ENCODE measurements around the gene ASPN.

Gene ASPN

DNA sequence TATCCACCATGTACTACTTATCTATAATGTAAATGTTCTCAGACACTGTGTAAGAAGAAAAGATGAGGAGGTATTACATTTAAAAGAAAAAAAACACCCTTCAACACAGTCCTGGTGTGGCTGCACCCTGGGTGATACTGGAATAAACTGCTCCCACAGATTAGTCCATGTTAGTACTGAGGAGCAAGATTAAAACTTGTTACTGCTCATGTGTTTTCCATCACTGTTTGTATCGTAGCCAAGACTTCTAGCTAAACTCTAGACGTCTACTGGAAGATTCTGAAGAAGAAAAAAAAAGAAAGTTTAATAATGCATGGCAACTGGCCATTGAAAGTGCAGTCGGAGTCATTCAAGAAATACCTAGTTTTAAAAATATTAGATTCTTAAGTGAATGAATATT, at the start of gene ASPN:
TSS of gene ASPN (minus strand) at position 178 of the 400 bp plus-strand sequence.
- DNase-seq, result no peak

DNA sequence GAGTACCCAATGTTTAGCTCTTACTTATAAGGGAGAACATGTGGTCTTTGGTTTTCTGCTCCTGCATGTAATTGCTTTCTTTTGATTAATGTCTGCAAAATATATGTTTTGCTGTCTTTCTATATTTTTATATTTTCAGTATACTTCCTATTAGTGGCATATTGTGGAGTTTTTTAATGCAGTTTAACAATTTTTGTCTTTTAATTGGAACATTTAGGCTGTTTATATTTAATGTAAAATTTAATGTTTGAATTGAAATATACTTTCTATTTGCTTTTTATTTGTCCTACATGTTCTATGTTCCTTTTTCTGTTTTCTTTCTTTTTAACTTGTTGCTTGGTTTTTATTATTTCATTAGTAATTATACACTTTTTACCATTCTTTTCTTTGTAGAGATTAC, 48.6 kb upstream of the ASPN start:
- DNase-seq, result no peak

DNA sequence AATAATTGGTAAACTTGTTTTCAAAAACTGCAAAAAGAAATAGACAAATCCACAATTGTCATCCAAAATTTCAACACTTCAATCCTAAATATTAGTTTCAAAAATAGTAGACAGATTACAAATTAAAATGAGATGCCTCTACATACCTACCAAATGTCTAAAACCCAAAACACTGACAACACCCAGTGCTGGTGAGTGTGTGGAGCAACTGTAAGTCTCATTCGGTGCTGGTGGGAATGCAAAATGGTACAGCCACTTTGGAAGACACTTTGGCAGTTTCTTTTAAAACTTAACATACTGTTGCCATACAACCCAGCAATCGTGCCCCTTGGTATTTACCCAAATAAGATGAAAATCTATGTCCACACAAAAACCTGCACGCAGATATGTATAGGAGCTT, 46.8 kb upstream of the ASPN start:
- no peak for DNase-seq

DNA sequence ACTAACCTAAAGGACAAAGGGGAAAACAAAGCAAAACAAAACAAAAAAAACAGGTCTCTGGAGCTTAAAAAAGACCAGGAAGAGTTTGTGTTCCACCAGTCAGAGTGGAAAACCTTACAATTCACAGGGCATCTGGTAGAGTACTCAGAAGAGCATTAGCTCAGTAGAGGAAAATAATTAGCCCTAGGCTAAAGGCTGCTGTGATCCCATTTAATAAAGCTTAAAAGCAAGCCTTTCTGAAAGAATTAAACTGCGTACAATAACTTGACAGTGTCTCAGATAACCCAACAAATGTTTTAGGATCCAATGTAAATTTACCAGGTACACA, 46.2 kb upstream of the ASPN start:
- DNase-seq, result no peak

DNA sequence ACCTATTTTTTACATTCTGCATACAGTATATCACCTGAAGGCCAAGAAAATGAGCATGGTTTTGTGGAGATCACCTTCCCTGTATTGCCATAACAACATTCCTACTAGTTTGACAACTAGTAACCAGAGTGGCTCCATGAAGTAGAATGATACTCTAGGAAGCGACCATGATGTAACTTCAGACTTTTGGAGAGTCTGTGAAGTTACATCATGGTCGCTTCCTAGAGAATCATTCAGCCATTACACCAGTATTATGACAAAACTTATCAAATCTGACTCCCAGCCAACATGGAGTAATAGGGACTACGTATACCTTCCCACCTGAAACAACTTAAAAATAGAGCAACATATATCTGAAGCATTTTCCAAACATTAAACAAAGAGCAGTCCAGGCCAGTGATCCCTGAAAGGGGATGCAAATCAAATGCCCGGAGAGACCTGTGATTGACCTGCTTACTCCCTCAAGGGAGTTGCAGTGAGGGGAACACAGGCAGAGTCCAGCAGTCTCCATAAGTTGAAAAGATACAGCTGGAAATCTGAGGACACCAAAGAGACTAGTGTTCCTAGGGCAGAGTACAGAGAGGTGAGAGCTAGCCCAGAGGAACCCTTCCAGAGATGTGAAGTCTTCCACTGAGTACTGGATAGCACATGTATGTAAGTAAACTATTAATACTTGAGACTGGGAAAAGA, 45.7 kb upstream of the ASPN start:
- no peak for DNase-seq

DNA sequence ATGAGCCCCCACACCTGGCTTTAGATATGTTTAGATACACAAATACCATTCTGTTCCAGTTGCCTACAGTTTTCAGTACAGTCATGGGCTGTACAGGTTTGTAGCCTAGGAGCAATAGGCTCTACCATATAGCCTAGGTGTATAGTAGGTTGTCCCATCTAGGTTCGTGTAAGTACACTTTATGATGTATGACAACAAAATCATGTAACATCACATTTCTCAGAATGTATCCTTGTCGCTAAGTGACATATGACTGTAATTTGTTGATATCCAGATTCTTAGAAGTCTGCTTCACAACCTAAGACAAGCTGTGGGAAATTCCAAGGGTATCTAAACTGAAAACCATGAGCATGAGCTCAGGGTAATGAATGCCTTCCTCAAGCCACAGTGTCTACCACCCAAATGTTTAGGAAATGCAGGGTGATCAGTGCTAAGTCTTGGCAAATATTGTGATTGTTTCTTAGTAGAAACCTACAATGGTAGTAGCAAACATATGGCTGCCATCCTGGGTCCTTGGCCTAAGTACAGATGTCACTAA, 45.1 kb upstream of the ASPN start:
- no peak for DNase-seq

DNA sequence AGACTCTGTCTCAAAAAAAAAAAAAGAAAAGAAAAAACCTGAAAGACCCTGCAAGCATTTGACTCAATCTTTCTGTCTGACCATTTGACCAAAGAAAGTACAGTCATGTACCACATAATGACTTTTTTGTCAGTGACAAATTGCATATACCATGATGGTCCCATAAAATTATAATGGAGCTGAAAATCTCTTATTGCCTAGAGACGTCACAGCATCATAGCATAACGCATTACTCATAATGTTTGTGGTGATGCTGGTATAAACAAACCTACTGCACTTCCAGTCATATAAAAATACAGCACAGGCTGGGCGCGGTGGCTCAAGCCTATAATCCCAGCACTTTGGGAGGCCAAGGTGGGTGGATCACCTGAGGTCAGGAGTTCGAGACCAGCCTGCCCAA, 43.0 kb upstream of the ASPN start:
- no peak for DNase-seq

DNA sequence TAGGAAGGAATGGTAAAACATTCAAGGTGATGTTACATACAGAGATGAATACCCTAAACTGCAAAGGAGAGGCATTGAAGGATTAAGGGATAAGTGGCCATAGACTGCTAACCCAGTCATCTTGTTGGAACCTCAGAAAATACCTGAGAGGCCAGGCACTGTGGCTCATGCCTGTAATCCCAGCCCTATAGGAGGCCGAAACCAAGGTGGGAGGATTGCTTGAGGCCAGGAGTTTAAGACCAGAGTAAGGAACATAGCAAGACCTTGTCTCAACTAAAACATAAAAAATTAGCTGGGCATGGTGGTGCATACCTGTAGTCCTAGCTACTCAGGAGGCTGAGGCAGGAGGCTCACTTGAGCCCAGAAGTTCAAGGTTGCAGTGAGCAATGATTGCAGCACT, 42.6 kb upstream of the ASPN start:
- DNase-seq, result no peak

DNA sequence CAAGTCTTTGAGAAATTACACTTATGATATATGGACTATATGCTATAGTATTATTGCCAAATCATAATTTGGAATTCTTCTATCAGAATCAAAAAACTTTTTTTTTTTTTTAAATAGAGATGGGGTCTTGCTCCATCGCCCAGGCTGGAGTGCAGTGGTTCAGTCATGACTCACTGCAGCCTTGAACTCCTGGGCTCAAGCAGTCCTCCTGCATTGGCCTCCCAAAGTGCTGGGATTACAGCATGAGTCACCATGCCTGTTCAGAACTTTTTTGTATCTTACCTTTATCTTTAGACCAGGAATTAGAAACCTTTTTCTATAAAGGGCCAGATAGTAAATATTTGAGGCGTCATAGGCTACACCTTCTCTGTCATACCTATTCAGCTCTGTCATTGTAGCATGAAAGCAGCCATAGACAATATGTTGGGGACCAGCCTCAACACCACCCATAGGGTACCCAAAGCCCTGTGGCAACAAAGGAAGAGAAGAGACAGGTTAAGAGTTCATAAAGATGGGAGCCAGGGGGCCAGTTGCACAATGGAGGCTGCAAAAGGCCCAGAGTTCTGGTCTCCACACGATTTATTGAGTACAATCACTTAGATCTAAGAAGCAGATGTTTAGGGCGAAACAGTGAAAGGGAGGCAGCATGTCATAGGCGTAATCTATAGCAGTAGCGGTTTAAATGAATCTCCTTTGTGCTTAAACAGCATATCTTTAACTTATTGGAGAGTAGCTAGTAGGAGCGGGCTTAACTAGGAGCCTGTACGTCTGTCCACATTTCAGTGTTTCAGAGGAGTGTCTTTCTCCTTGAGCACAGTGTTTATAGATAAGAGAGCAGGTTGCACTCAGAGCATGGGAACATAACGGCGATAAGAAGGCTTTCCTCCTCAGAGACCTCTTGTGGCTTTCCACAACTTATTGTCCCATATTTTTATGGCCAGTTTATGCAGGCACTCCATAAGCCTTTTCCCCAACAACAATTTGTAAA, 41.0 kb upstream of the ASPN start:
- no peak for DNase-seq

DNA sequence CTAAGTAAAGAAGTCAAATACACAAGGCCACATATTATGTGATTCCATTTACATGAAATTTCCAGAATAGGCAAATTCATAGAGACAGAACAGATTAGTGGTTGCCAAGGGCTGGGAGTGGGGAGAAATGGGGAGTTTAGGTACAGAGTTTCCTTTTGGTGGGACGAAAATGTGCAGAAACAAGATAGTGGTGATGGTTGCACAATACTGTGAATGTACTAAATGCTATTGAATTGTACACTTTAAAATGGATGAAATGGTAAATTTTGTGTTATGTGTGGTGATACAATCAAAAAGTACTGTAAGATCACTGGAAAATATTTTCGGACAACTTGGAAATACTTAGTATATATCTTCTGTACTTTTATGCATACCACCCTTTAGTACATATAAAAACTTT, 38.5 kb upstream of the ASPN start:
- DNase-seq, result no peak

DNA sequence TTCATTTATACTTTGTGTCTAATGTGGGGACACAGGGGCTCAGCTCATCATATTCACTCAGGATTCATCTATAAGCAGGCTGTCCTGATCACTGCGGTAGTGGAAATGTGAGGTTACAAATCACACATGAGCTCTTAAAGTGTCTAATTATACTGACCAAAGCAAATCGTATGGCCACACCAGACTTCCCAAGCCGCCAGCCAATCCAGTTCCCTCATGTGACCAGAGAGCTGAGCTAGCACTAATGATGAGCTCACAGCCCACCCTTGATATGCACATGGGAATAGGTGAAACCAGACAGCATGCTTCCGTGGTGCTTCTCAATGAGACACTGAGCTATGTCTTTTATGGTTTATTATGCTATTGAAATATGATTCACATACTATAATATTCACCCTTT, 35.9 kb upstream of the ASPN start:
- DNase-seq, result no peak

DNA sequence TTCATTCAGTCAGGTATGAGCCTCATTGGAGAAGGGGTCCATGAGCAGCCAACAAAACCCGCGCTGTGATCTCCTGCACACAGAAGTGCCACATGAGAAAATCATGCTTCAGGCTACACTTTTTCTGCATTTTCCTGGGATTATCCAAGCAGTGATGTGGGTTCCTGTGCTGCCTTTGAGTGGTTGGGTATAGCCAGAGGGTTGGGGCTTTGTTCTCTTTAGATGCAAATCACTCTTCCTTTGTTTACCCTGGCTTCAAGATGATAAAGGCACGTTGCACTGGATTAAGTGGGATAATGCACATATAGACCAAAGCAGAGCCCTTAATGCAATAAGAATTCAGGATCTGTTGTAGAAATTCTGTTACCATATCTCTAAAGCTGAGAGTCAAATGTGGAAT, 34.7 kb upstream of the ASPN start:
- no peak for DNase-seq

DNA sequence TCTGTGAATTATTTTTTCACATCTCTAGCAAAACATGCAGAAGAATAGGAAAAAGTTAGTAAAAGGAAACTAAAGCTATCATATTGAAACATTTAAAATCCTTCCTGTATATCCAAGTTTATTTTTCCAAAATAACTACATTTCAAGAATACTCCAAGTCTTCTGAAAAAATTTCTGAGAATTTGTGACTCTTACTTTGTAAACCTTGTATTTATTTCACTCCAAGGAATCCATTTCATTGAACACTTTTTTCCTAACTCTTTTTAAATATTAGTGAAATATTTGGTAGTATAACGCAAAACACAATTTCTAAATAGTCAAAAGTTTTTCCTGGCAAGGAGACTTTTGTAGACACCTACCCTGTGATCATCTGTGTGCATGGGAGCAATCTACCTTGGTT, 34.2 kb upstream of the ASPN start:
- DNase-seq, result no peak

DNA sequence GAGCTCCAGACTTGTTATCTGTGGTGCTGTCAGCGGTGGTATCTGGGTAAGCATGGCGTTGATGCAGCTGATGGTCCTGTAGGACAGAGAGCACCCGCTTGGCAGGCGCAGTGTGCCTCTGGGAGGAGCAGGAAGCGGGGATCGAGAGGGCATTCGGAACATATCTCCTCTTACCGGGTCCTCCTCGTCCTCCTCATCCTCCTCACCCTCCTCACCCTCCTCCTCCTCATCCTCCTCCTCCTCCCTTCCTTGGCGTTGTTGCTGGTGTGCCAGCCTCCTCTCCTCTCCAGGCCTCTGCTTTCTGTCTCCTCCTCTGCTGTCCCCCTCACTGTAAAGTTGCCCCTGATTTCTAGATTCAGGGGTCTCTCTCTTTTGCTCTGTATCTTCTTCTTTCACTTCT, 32.3 kb upstream of the ASPN start:
- no peak for DNase-seq

DNA sequence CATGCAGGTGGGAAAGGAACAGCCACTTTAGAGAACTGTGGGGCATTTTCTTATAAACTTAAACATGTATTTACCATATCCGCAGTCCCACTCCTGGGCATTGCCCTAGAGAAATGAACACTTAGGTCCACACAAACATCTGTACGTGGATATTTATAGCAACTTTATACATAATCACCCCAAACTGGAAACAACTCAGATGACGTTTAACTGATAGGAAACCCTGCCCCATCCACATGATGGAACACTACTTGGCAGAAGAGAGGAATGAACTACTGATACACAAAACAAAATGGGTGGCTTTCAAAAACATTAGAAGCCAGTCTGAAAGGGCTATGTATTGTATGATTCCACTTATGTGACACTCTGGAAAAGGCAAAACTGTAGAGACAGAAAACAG, 31.0 kb upstream of the ASPN start:
- no peak for DNase-seq

DNA sequence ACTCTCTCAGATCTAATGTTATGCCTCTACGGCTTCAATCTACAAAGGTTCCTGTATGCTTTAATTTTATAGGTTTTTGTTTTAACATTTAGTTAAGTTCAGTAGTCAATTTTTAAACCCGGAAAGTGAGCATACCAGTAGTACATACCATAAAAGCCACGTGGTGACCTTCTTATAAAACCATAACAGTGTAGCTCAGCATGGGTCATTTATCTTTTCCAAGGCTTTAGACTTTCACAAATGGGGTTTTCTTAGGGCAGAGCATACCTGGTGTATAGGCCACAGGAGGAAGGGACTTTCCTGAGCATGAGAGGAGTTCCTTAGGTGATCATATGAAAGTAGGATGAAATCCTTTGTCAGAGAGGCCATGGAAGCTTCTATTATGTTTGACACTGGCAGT, 30.3 kb upstream of the ASPN start:
- DNase-seq, result no peak

DNA sequence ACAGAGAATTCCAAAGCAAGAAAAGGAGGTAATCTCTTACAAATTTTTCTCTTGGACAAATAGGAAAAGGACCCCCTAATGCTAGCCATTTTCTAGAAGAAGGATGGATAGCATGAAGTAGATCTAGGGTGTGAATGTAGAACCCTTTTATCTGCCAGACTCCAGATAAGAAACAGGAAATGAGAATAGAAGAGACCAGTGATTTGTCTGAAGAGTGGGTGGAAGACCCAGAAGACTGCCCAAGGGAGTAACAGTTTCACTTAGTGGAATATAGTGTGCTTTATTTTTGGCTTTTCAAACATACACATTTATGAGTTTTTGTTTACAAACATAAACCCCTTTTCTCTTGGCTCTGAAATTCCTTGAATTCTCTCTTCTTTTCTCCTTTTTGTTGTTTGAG, 28.4 kb upstream of the ASPN start:
- DNase-seq, result no peak

DNA sequence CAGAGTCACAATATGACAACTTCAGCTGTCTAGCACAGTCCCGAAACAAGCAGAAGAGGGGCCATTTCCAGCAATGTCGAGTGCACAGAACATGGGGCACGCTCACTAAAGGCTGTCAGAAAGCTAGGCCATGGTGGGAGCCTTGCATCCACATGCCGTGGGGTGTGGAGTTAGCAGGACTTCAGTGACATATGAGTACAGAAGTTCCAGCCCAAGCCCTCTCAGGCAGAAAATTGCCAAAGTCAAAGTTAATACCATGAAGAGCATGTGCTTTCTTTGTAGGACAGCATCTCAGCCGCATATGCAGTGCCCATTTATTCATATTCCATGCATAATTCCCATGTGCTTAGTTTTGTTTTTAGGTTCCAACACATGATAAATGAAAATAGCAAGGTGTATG, 26.7 kb upstream of the ASPN start:
- no peak for DNase-seq

DNA sequence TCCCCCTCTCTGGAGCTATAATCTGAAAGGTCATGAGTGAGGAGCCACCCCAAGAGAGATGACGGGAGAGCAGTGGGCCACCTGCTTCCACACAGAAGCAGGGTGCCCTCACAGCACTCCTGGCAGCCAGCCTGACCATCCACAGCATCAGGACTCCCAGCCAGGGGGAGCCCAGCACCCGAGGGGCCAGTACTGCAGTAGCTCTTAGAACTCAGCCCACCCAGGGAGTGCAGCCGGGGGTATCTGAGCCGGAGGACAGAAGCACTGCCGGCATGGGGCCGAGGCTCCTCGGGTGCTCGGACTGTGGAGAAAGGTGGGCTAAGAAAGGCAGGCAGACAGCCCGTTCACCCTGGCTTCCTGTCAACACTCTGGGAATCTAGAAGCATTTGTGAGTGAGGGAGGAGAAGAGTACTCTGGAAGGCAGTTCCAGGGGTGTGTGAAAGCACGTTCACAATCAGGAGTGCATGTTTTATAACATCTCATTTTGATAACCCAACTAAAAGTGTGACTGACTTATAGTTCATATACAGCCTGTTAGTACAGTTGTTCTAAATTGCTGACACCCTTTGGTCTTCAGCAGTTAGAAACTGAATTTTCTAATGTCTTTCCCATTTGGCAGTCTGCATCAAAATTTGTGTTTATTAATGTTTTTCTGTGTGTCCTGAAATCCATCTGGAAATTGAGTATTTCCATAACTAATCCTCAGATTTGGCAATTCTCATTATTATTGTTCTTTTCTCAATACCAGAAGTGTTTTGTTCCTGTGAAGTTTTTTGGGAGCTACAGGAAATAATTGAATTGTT, 25.9 kb upstream of the ASPN start:
- DNase-seq, result no peak

DNA sequence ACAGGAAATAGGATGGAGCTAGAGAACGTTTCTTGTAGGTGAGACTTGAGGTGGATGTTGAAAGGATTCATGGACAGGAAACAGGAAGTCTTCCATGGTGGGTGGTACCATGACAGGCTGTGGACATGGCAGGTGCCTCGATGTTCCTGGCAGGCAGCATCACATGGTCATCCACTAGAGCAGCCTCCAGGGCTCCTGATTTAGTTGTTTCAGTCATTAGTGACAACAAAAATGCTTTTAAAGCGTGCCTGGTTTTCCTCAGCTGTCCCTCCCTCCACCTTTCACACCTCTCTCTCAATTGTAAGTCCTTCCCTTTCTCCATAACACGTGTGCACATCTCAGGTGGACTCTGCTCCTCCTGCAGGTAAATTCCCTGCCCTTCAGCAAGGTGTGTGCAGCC, 25.2 kb upstream of the ASPN start:
- DNase-seq, result no peak

DNA sequence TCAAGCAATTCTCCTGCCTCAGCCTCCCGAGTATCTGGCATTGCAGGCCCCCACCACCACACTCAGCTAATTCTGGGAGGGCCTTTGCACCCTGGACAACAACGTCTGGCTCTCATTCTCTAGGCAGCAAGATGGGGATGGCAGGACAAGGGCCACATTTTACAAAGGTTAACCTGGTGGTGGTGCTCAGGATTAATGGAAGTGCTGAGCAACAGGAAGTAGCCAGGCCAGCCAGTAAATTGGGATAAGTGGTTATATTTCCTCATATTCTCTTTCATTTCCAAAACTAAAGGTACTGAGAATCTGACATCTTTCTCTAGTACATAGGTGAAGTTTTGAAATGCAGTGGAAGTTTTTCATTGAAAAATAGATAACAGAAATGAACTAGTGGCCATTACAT, 24.7 kb upstream of the ASPN start:
- DNase-seq, result no peak

DNA sequence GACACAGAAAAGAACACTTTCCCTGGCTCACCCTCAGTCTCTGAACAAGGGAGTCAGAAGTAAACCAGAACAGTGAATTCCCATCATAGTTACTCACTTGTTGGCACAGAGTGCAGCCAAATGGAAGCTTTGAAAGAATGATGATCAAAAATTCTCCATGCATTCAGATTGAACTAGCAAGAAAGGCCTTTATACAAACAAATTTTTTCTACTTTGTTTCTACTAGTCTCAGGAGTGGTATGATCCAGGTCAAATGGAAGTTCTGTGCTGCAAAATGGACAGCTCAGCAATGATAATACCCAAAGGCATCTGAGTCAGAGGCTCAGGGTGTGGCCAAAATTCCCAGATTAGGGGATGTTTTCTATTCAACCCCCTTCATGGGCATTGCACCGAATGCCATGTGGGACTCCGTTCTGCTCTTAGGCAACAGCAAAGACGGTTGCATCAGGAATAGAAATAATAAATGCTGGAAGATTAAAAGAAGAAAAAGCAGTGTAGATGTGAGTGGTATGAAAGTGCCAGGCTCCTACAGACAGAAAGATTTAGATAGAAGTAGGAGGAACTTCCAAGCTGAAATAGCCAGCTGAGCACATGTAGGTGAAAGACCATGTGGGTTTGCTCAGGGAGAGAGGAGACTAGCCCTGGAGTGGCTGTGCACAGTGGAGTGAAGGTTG, 24.0 kb upstream of the ASPN start:
- no peak for DNase-seq

DNA sequence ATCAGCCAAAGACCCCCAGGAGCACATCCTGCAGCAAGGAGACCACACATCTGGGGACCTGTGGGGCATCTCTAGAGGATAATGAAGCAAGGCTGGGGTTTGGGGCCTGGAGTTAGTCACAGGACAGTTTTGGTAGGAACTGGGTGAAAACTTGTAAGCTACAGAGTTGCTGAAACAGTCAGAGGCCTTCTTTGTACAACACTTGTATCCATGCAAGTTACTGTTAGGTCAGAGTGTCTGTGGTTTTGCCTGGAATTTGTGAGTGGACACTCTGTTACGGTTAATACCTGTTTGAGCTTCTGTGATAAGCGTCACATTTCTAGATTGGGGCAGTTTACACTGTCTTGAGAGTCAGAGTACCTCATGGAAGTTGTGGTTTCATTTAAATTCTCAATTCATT, 22.6 kb upstream of the ASPN start:
- no peak for DNase-seq
